ENCODE results near the gene SUSD3.

The SUSD3 gene

GRCh38 chr9:93030642-93031628 lies 27.6 kb upstream of the SUSD3 start:
- no peak for DNase-seq (ENCODE audit: low read depth in 2 of 2)

GRCh38 chr9:93031629-93032430 lies 26.7 kb upstream of the SUSD3 start:
- DNase-seq (ENCODE audit: low read depth in 2 of 2) = no peak

- no peak for DNase-seq (ENCODE audit: low read depth in 2 of 2)
These were observed 26.0 kb upstream of the SUSD3 start for GRCh38 chr9:93032545-93032944.

- DNase-seq (ENCODE audit: low read depth in 2 of 2) = no peak
These were observed 25.0 kb upstream of the SUSD3 start for GRCh38 chr9:93033531-93033930.

- no peak for DNase-seq (ENCODE audit: low read depth in 2 of 2)
These were observed 23.3 kb upstream of the SUSD3 start for GRCh38 chr9:93035106-93035660.

GRCh38 chr9:93035821-93036351 lies 22.6 kb upstream of the SUSD3 start:
- no peak for DNase-seq (ENCODE audit: low read depth in 2 of 2)

GRCh38 chr9:93036887-93037475 lies 21.5 kb upstream of the SUSD3 start:
- DNase-seq (ENCODE audit: low read depth in 2 of 2) = no peak

- no peak for DNase-seq (ENCODE audit: low read depth in 2 of 2)
These were observed 21.0 kb upstream of the SUSD3 start for GRCh38 chr9:93037476-93037971.

- no peak for DNase-seq (ENCODE audit: low read depth in 2 of 2)
These were observed 19.6 kb upstream of the SUSD3 start for GRCh38 chr9:93038918-93039317.

GRCh38 chr9:93039456-93039855 lies 19.0 kb upstream of the SUSD3 start:
- DNase-seq (ENCODE audit: low read depth in 2 of 2) = no peak

- no peak for DNase-seq (ENCODE audit: low read depth in 2 of 2)
These were observed 18.5 kb upstream of the SUSD3 start for GRCh38 chr9:93039976-93040375.

GRCh38 chr9:93040409-93040808 lies 18.1 kb upstream of the SUSD3 start:
- DNase-seq (ENCODE audit: low read depth in 2 of 2) = no peak

- DNase-seq (ENCODE audit: low read depth in 2 of 2) = no peak
These were observed 17.2 kb upstream of the SUSD3 start for GRCh38 chr9:93041108-93041802.

- no peak for DNase-seq (ENCODE audit: low read depth in 2 of 2)
These were observed 15.4 kb upstream of the SUSD3 start for GRCh38 chr9:93043122-93043521.

- no peak for DNase-seq (ENCODE audit: low read depth in 2 of 2)
These were observed 13.0 kb upstream of the SUSD3 start for GRCh38 chr9:93045521-93045920.

- no peak for DNase-seq (ENCODE audit: low read depth in 2 of 2)
These were observed 9.7 kb upstream of the SUSD3 start for GRCh38 chr9:93048566-93049448.

GRCh38 chr9:93049491-93049890 lies 9.0 kb upstream of the SUSD3 start:
- no peak for DNase-seq (ENCODE audit: low read depth in 2 of 2)

GRCh38 chr9:93050231-93050630 lies 8.3 kb upstream of the SUSD3 start:
- no peak for DNase-seq (ENCODE audit: low read depth in 2 of 2)

GRCh38 chr9:93051680-93052089 lies 6.8 kb upstream of the SUSD3 start:
- no peak for DNase-seq (ENCODE audit: low read depth in 2 of 2)

Measured in activated CD8-positive, alpha-beta memory T cell treated with anti-CD3 and anti-CD28 coated beads for 4 hours (primary cell).